ENCODE measurements around the gene EPB41L2.
"Not testable (repeated sequence)": the region's sequence is repeated elsewhere in the genome, so short reads cannot be mapped to it uniquely, and the experiment has no call there.

EPB41L2 gene

GRCh38 chr6:131033631-131034030, 29.4 kb downstream of the EPB41L2 start:
- no peak for DNase-seq

DNA sequence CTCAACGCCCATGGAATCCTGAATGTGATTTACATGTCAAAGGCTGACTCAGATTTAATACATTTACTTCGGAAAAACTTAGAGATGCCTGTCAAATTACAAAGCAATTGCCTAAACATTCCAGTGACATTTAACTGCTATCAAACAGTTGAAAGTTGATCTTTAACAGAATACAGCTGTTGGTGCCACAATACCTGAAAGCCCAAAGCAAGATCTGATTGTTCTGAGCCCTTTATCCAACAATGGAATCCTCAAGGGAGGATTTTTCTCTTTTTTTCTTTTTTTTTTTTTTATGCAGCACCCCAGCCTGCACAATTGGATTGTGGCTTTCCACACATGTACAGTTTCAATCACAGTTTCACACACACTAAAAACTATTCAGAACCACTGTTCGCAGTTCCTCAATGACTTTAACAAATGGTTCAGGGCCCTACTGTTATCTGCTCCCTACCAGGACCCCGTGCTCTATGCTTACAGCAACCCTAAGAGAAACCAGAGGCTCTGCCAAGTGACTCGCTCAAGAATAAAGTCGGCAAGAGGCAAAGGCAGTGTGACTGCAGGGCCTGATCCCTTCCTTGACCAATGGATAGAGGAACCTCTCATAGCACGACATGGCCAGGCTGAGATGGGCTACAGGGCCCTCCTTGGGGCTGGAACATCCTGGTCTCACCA, 33.3 kb downstream of the EPB41L2 start:
- no peak for DNase-seq

DNA sequence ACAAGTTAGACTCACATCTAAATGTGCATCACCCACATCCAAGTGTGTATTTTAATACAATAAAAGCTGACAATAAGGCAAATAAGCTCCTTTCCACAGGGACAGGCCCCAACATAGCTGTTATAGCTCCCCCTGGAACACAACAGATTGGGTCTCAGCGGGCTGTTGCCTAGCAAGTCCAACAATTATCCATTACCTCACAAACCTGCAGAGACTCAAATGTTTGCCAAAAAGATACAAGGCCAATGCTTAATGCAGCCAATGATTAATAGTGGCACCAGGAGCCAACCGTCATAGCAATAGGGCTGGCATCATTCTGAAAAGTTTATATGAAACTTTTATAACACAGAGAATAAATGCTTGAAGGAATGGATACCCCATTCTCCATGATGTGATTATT, 35.7 kb downstream of the EPB41L2 start:
- DNase-seq: no peak

- no peak for DNase-seq
Measured at GRCh38 chr6:131026243-131026642, 36.8 kb downstream of the EPB41L2 start.

- DNase-seq: no peak
Measured at GRCh38 chr6:131024565-131024964, 38.5 kb downstream of the EPB41L2 start.

- no peak for DNase-seq
Measured at GRCh38 chr6:131023834-131024504, 39.1 kb downstream of the EPB41L2 start.

DNA sequence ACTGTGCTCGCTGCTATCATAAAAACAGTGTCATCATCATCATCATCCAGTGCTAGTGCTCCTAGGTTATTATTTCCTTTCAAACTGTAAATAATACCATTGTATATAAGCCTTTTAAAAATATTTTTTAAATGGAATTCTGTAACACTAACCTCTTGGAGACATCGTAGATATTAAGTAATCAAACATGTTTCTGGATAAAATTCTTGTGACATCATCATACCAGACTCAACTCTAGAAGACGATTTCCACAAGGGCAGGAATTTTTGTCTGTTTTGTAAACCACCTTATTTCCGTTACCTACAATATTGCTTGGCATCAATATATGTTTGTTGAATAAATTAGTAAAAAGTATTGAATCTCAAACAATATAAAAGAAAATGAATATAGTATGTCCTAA, 40.4 kb downstream of the EPB41L2 start:
- DNase-seq: no peak

DNA sequence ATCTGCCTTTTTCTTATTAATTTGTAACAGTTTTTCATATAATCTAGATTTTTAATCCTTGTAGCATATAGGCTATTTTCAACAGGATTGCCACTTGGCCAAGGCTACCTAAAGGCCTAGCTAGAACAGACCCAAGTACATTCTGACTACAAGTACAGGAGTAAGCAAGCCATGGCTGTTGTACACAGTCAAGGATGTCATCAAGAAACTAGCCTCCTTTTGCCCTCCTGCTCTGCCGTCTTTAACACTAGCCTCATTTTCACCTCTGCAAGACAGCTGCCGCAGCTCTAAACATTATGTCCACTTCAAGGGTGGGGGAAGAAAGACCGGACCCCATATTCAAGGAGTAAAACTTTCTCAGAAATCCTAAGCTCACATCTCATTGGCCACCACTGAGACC, 45.1 kb downstream of the EPB41L2 start:
- no peak for DNase-seq

DNA sequence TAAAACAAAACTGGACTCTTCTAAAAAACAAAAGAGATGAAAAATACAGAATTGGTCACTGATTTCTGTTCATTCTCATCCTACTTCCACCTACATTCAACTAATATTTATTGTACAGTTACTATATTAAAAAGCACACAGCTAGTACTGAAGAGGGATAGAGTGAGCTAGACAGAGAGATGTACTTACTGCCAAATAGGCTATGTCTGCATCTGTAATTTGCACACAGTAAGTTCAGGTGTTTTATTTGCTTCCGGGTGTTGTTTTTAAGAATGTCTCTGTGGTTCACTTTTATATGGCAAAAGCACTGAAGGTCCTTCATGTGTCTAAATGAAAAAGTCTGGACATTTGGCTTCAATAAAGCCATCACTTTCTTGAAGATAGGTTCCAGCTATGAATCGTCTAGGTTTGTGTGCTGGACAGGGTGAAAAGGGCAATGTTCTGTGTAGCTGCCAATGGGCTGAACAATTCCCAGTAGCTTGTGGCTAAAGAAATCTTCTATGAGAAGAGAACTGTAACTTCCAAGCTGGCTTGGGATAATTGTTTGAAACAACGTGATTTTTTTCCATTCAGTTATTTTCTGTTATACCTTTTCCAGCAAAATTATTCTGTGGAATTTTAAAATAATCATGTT, 47.3 kb downstream of the EPB41L2 start:
- DNase-seq: no peak

DNA sequence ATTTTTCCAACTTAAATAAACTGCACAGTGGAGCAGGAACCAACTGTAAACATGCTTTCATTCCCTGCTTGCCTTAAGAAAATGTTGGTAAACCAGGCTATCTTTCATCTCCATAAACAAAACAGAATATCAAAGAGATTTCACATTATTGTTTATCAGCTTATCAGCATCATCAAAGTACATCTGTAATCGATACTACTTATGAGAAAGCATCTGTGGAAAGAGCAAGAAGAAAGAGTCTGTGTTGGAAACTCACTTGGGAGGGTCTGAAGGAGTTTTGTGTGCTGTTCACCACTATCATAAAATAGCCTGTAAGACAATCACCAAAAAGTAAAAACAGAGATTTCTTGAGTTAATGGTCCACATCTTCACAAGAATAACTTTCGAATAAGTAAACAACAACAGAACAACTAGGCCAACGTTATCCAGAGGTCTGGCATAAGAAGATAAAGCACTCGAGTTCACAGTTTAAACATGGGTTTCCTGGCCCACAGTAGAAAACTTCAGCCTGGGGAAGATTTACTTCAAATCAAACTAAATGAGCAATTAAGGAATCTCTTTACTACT, 47.9 kb downstream of the EPB41L2 start:
- DNase-seq: no peak

GRCh38 chr6:131014080-131014776, 48.8 kb downstream of the EPB41L2 start:
- DNase-seq: no peak

GRCh38 chr6:131013495-131013894, 49.5 kb downstream of the EPB41L2 start:
- DNase-seq: no peak

GRCh38 chr6:131009790-131010189, 53.3 kb downstream of the EPB41L2 start:
- no peak for DNase-seq

GRCh38 chr6:131008965-131009364, 54.1 kb downstream of the EPB41L2 start:
- DNase-seq: not testable (repeated sequence)

- not testable (repeated sequence) for DNase-seq
Measured at GRCh38 chr6:131007964-131008363, 55.1 kb downstream of the EPB41L2 start.

DNA sequence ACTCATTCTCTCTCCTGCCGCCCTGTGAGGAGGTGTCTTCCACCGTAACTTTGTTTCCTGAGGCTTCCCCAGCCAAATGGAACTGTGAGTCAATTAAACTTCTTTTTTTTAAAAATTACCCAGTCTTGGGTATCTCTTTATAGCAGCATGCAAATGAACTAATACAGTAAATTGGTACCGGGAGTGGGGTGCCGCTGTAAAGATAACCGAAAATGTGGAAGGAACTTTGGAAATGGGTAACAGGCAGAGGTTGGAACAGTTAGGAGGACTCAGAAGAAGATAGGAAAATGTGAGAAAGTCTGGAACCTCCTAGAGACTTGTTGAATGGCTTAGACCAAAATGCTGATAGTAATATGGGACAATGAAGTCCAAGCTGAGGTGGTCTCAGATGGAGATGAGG, 55.8 kb downstream of the EPB41L2 start:
- DNase-seq: no peak

GRCh38 chr6:131005439-131006016, 57.5 kb downstream of the EPB41L2 start:
- no peak for DNase-seq

DNA sequence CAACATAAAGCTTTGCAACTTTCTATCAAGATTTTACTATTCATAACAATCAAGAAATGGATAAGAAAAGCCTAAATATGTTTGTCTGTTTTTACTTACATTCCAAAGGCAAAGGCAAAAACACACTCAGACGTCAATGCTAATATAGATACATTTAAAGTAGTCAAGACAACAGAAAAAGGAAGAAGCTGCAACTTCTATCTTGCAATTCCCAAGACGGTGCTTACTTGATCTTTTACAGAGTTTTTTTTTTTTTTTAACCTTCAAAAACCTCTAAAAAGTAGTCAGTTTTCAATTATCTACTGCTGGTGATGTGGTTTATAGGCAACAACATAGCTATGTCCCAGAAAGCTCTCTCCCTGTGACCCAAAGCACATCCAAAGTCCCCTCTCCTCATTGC, 58.1 kb downstream of the EPB41L2 start:
- DNase-seq: no peak

GRCh38 chr6:131004387-131004755, 58.7 kb downstream of the EPB41L2 start:
- no peak for DNase-seq

- DNase-seq: no peak
Measured at GRCh38 chr6:131003488-131004386, 59.3 kb downstream of the EPB41L2 start.

GRCh38 chr6:131002661-131002980, 60.4 kb downstream of the EPB41L2 start:
- DNase-seq: no peak
